Astrocyte (in vitro differentiated cells and primary cell): ENCODE results near the gene LRRK1. TPM values are rescaled to one million over a fixed set of nuclear protein-coding genes. Genes with fewer than 3 reads are reported as not detected.

Experiments
- DNase-seq: peaks from one replicate; pipeline ENCODE4 v3.0.0-alpha.2; 2010; ENCODE audit warnings: low read depth
- FAIRE-seq: peaks from 2 replicates; lab custom pipeline; 2011; peaks lifted over from hg19 to GRCh38; lab: Jason Lieb, UNC
- H2AFZ ChIP-seq: 2 replicates; pipeline ENCODE4 v1.6.0; 2012; ENCODE audit warnings: low read depth, low read length, inconsistent platforms
- H3K27ac ChIP-seq: 2 replicates; pipeline ENCODE4 v1.5.1; 2011; ENCODE audit warnings: low read depth, low read length, inconsistent platforms
- H3K27me3 ChIP-seq: 2 replicates; pipeline ENCODE4 v1.6.0; 2011; ENCODE audit warnings: low read length, inconsistent platforms; ENCODE audit not compliant: insufficient read depth
- H3K36me3 ChIP-seq: 2 replicates; pipeline ENCODE4 v1.5.1; 2011; ENCODE audit warnings: low read length, inconsistent platforms; ENCODE audit not compliant: insufficient read depth
- H3K4me1 ChIP-seq: 2 replicates; pipeline ENCODE4 v1.5.1; 2011; ENCODE audit warnings: low read length, inconsistent platforms; ENCODE audit not compliant: insufficient read depth
- H3K4me2 ChIP-seq: 2 replicates; pipeline ENCODE4 v1.6.0; 2012; ENCODE audit warnings: low read length, inconsistent platforms
- H3K4me3 ChIP-seq: 2 replicates; pipeline ENCODE4 v1.5.1; 2011; ENCODE audit warnings: low read depth, mild to moderate bottlenecking, low read length, inconsistent platforms; ENCODE audit not compliant: insufficient read depth
- H3K79me2 ChIP-seq: 2 replicates; pipeline ENCODE4 v1.6.0; 2012; ENCODE audit warnings: mild to moderate bottlenecking, low read length, inconsistent platforms; ENCODE audit not compliant: insufficient read depth
- H3K9ac ChIP-seq: 2 replicates; pipeline ENCODE4 v1.6.0; 2012; ENCODE audit warnings: mild to moderate bottlenecking, low read length, inconsistent platforms
- H3K9me3 ChIP-seq: 2 replicates; pipeline ENCODE4 v1.5.1; 2012; ENCODE audit warnings: low read depth, mild to moderate bottlenecking, low read length, inconsistent platforms; ENCODE audit not compliant: insufficient read depth
- H4K20me1 ChIP-seq: 2 replicates; pipeline ENCODE4 v1.6.0; 2012; ENCODE audit warnings: low read length, inconsistent platforms; ENCODE audit not compliant: insufficient read depth
- H3K27ac Mint-ChIP-seq: one replicate; pipeline ENCODE4 v1.8.0; 2021; ENCODE audit warnings: mild to moderate bottlenecking, mixed read lengths; ENCODE audit not compliant: unreplicated experiment
- H3K27me3 Mint-ChIP-seq: one replicate; pipeline ENCODE4 v1.8.0; 2021; ENCODE audit warnings: low read depth, mixed read lengths; ENCODE audit not compliant: unreplicated experiment
- H3K36me3 Mint-ChIP-seq: one replicate; pipeline ENCODE4 v1.8.0; 2021; ENCODE audit warnings: low read depth, mixed read lengths; ENCODE audit not compliant: unreplicated experiment
- H3K4me1 Mint-ChIP-seq: one replicate; pipeline ENCODE4 v1.8.0; 2021; ENCODE audit warnings: low read depth, mixed read lengths; ENCODE audit not compliant: unreplicated experiment
- H3K4me3 Mint-ChIP-seq: one replicate; pipeline ENCODE4 v1.8.0; 2021; ENCODE audit warnings: mild to moderate bottlenecking, moderate library complexity, mixed read lengths; ENCODE audit not compliant: unreplicated experiment
- H3K9me3 Mint-ChIP-seq: one replicate; pipeline ENCODE4 v1.8.0; 2021; ENCODE audit warnings: mild to moderate bottlenecking, mixed read lengths; ENCODE audit not compliant: unreplicated experiment
- CTCF ChIP-seq: IDR thresholded peaks from 2 replicates; pipeline ENCODE4 v1.5.1; 2011; ENCODE audit warnings: low read depth, mild to moderate bottlenecking, inconsistent platforms, low read length, moderate library complexity; ENCODE audit not compliant: insufficient read depth
- EZH2 ChIP-seq: IDR thresholded peaks from 2 replicates; pipeline ENCODE4 v1.6.1; 2012; ENCODE audit warnings: mild to moderate bottlenecking, low read length, inconsistent platforms; ENCODE audit not compliant: insufficient read depth
- total RNA-seq: library from RNA; stranded (reverse); gene quantifications from 2 replicates; pipeline ENCODE4 v1.2.1, GENCODE V29; 2021

LRRK1 gene
- total RNA-seq, 1 donor from 2014 or later = 0.41 TPM

- no peaks in the 10 kb centered on the region for H3K4me1 Mint-ChIP-seq
- TF ChIP-seq EZH2 (no peak), CTCF (peak; percentile 53)
- H3K27ac Mint-ChIP-seq = no peak overlapping the region
- peaks cover 3% of the 10 kb centered on the region for H4K20me1 ChIP-seq
- peak overlapping the region; percentile 94 for H3K4me2 ChIP-seq
- no peaks in the 10 kb centered on the region for H3K36me3 Mint-ChIP-seq
- FAIRE-seq (no peak), DNase-seq (peak; percentile 53)
- H3K27ac ChIP-seq = no peak overlapping the region
- H3K9ac ChIP-seq = peak overlapping the region; percentile 78
- peak overlapping the region; percentile 70 for H3K4me3 ChIP-seq
- no peaks in the 10 kb centered on the region for H3K9me3 ChIP-seq
- peaks cover 12% of the 10 kb centered on the region for H3K27me3 ChIP-seq
- H3K36me3 ChIP-seq = no peaks in the 10 kb centered on the region
- peaks cover 63% of the 10 kb centered on the region for H3K27me3 Mint-ChIP-seq
- peaks cover 7% of the 10 kb centered on the region for H3K4me1 ChIP-seq
- H3K4me3 Mint-ChIP-seq = peak overlapping the region; percentile 78
- peak overlapping the region; percentile 83 for H2AFZ ChIP-seq
- no peaks in the 10 kb centered on the region for H3K79me2 ChIP-seq
- H3K9me3 Mint-ChIP-seq = peaks cover 5% of the 10 kb centered on the region
Measured at GRCh38 chr15:100918034-100918689, 995 bp upstream of the LRRK1 start.

GRCh38 chr15:100919481-100920405 lies 586 bp downstream of the LRRK1 start:
- TF ChIP-seq CTCF (no peak), EZH2 (peak; percentile 34)
- peak overlapping the region; percentile 56 for H3K4me3 ChIP-seq
- H3K27me3 Mint-ChIP-seq = peaks cover 66% of the 10 kb centered on the region
- no peak overlapping the region for H3K27ac ChIP-seq
- H3K36me3 ChIP-seq = no peaks in the 10 kb centered on the region
- peaks cover 12% of the 10 kb centered on the region for H3K27me3 ChIP-seq
- H3K4me1 ChIP-seq = peaks cover 7% of the 10 kb centered on the region
- peak overlapping the region; percentile 79 for H2AFZ ChIP-seq
- H3K27ac Mint-ChIP-seq = no peak overlapping the region
- FAIRE-seq = no peak
- peak overlapping the region; percentile 94 for H3K4me2 ChIP-seq
- H3K4me3 Mint-ChIP-seq = peak overlapping the region; percentile 34
- DNase-seq = peak; percentile 14
- H3K9ac ChIP-seq = peak overlapping the region; percentile 69
- no peaks in the 10 kb centered on the region for H3K9me3 ChIP-seq
- no peaks in the 10 kb centered on the region for H3K4me1 Mint-ChIP-seq
- no peaks in the 10 kb centered on the region for H3K9me3 Mint-ChIP-seq
- H3K79me2 ChIP-seq = no peaks in the 10 kb centered on the region
- peaks cover 3% of the 10 kb centered on the region for H4K20me1 ChIP-seq
- H3K36me3 Mint-ChIP-seq = no peaks in the 10 kb centered on the region
